GM20431 (cell line): ENCODE measurements around the gene CSNK1A1.
"Not testable (repeated sequence)": the region's sequence is repeated elsewhere in the genome, so short reads cannot be mapped to it uniquely, and the experiment has no call there.

Experiments used
- in situ Hi-C: fragments of 300-500 bp; cut with MseI, MboI; formaldehyde crosslinking; loops from one replicate; pipeline ENCODE4 v1.15.0; 2020; ENCODE audit warnings: low sequenced_read_pairs; ENCODE audit not compliant: unreplicated experiment

The CSNK1A1 gene

GRCh38 chr5:149445739-149446369 is 105.4 kb downstream of the CSNK1A1 start:
- in situ Hi-C loops: no loop called here

GRCh38 chr5:149445343-149445738 is 105.9 kb downstream of the CSNK1A1 start:
- in situ Hi-C loops: no loop called here

- in situ Hi-C loops: not testable (repeated sequence)
Measured at GRCh38 chr5:149444430-149444829, 106.8 kb downstream of the CSNK1A1 start.

GRCh38 chr5:149443210-149443609 is 108.0 kb downstream of the CSNK1A1 start:
- in situ Hi-C loops: no loop called here

GRCh38 chr5:149442563-149443182 is 108.6 kb downstream of the CSNK1A1 start:
- in situ Hi-C loops: no loop called here
